Heart left ventricle (tissue), 16 donors: ENCODE measurements around the gene MYO5A. TPM values are rescaled to one million over a fixed set of nuclear protein-coding genes. Genes with fewer than 3 reads are reported as not detected.
A peak's percentile ranks its signal among the peaks of the same experiment; 100 is the strongest.

ENCODE experiments used
- ATAC-seq, 4 donors: fragments of 200-7000 bp; cut with Tn5 transposase; one replicate each; pipeline ENCODE4 v1.9.1; 2020 to 2022; ENCODE audit warnings: moderate library complexity in 4 of 4, mild to moderate bottlenecking in 3 of 4, moderate number of reproducible peaks in 1 of 4
- DNase-seq, 5 donors: peaks; one replicate each; pipeline ENCODE4 v3.0.0-alpha.2; 2020
- H3K27ac ChIP-seq, 12 donors: fragments of 200-600 bp; sonication (generic) in 4 of 12; one replicate each; pipeline versions ENCODE4 v1.5.0 to v1.8.0; 2016 to 2022; ENCODE audit warnings: mild to moderate bottlenecking in 2 of 12
- H3K27me3 ChIP-seq, 9 donors: fragments of 200-600 bp; sonication (generic) in 2 of 9; one replicate each; pipeline versions ENCODE4 v1.5.1 to v1.8.0; 2016 to 2022; ENCODE audit warnings: mild to moderate bottlenecking in 3 of 9
- H3K36me3 ChIP-seq, 9 donors: fragments of 200-600 bp; sonication (generic) in 2 of 9; one replicate each; pipeline versions ENCODE4 v1.5.0 to v1.8.0; 2018 to 2022; ENCODE audit warnings: mild to moderate bottlenecking in 2 of 9
- H3K4me1 ChIP-seq, 12 donors: fragments of 200-600 bp; sonication (generic) in 4 of 12; one replicate each; pipeline versions ENCODE4 v1.5.0 to v1.8.0; 2016 to 2022; ENCODE audit warnings: mild to moderate bottlenecking in 3 of 12
- H3K4me3 ChIP-seq, 12 donors: fragments of 200-600 bp; sonication (generic) in 4 of 12; one replicate each; pipeline versions ENCODE4 v1.5.0 to v1.8.0; 2017 to 2022; ENCODE audit warnings: mild to moderate bottlenecking in 9 of 12, moderate library complexity in 4 of 12
- H3K9me3 ChIP-seq, 12 donors: fragments of 200-600 bp; sonication (generic) in 4 of 12; one replicate each; pipeline versions ENCODE4 v1.5.0 to v1.8.0; 2016 to 2022; ENCODE audit warnings: mild to moderate bottlenecking in 1 of 12
- POLR2A ChIP-seq, 2 donors: fragments of 450-650 bp; IDR thresholded peaks; one replicate each; pipeline ENCODE4 v1.6.1; 2017; ENCODE audit warnings: antibody characterized with exemption in 2 of 2, mild to moderate bottlenecking in 2 of 2, moderate library complexity in 2 of 2
- WGBS, 4 donors: extraction: QIAGEN DNeasy Blood & Tissue Kit in 2 of 4; methylation state at CpG; one replicate each; pipeline versions ENCODE4 v1.1.5 to v1.1.7; 2013 to 2018; 5-methylcytosine and 5-hydroxymethylcytosine counted together
- intact Hi-C, 10 donors: fragments of 100-400 bp; cut with DNase I; formaldehyde crosslinking; loops; one replicate each; pipeline versions ENCODE4 v1.11.1 to v1.14.2; 2022
- polyA plus RNA-seq, 2 donors: library from polyadenylated mRNA; stranded (reverse); fragments of 200-250 nt; gene quantifications; one replicate each; pipeline ENCODE4 v1.2.3, GENCODE V29; 2013
- total RNA-seq, 9 donors: library from RNA; depleted of rRNA in 2 of 9; stranded (reverse); fragments of >200 nt in 2 of 9; fragmentation: NEBNext Ultra II Directional in 3 of 9; extraction: Animal tissue kit (Norgen Biotek cat#: 25700) in 3 of 9; gene quantifications; one replicate each; pipeline versions ENCODE4 v1.1.0 to v1.2.4, GENCODE V29; 2016 to 2023
- TF ChIP-seq, protein P1 (sequence below), 12 donors: fragments of 200-600 bp; sonication (generic) in 4 of 12; IDR thresholded peaks; one replicate each; pipeline versions ENCODE4 v1.5.0 to v1.8.0; 2018 to 2022; ENCODE audit warnings: antibody characterized with exemption in 12 of 12, mild to moderate bottlenecking in 5 of 12
- donor health status: ischemic (EF 13 %, LVEDD 7.1; RV severe dilation, severe dysfunction).
- donor health status: healthy with polysubstance abuse.
- donor health status: DM: no; HTN: yes; CAD: no.
- donor health status: DM: no; HTN: no; CAD: no.
- donor health status: ischemic (EF 25% LVEDD 6.9; RV normal size, moderate dysfunction).
- donor health status: ischemic (EF 25% LVEDD 5.7; RV mildly dilated, moderate dysfunction).
- donor health status: healthy.
- donor health status: DM: yes; HTN: yes; CAD: no.
- donor health status: ischemic (EF 35%, LVEDD 5.7; RV mildly dilated, moderate dysfunction).
- donor health status: nonischemic (EF 11% LVEDD 7.7; RV severe dilation, severe dysfunction).
- donor health status: DM: yes; HTN: yes; CAD: no.
- donor health status: PGD.
- donor health status: ischemic (EF 29% LVEDD 5.4; RV normal size, mild dysfunction).
- donor health status: nonischemic (EF 23%, LVEDD 6.1; RV moderate dilation, normal function).

The MYO5A gene
- total and polyA plus RNA-seq, 11 donors = 3.2 to 29.6 (median 6.9) TPM

DNA sequence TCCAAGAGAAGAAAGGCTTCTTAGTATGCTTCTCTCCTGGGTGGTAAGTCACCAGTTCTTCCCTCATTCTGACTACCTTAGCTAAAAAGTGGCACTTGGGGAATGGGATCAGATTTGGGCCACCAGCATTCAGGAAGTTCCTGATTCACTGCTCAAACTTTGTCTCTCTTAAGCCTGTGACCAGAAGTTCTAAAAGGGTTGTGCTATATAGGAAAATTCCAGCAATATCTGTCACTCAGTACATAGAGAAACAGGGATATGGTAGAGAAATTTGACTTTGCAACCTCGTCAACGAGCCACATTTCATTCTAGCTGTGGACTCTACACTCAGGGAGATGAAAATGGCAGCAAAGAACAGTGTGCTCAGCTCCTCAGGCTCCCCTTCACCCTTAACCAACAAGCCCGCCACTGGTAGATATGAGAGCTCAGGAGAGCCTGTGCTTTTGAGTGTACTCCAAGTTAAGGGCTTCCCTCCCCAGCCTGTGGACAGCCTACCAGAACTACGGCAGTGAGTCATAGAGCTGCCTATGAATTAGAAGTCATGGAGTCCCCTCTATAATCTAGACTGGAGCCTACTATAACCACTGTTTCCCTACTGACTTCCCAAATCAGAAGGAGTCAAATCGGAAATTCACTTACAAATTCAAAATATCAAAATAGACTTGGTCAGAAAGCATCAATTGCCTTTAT, 180.5 kb downstream of the MYO5A start:
- peaks cover 0 to 80% (median 37%) of the 10 kb centered on the region in 9 donors for H3K36me3 ChIP-seq
- no peak for TF ChIP-seq POLR2A (IDR thresholded peaks at IDR 0.05)
- TF ChIP-seq, protein P1, sequence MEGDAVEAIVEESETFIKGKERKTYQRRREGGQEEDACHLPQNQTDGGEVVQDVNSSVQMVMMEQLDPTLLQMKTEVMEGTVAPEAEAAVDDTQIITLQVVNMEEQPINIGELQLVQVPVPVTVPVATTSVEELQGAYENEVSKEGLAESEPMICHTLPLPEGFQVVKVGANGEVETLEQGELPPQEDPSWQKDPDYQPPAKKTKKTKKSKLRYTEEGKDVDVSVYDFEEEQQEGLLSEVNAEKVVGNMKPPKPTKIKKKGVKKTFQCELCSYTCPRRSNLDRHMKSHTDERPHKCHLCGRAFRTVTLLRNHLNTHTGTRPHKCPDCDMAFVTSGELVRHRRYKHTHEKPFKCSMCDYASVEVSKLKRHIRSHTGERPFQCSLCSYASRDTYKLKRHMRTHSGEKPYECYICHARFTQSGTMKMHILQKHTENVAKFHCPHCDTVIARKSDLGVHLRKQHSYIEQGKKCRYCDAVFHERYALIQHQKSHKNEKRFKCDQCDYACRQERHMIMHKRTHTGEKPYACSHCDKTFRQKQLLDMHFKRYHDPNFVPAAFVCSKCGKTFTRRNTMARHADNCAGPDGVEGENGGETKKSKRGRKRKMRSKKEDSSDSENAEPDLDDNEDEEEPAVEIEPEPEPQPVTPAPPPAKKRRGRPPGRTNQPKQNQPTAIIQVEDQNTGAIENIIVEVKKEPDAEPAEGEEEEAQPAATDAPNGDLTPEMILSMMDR (IDR thresholded peaks at IDR 0.05) = no peak
- no peaks in the 10 kb centered on the region for H3K27me3 ChIP-seq
- peak overlapping the region in 6 of 12 donors; percentile 24 to 56 (median 39) for H3K27ac ChIP-seq
- intact Hi-C loops = no loop called here
- H3K4me3 ChIP-seq = no peak overlapping the region
- DNase-seq (peak in 1 of 5 donors; percentile 37), ATAC-seq (peak; percentile 68 to 89 (median 78))
- WGBS, 4 donors = 56 to 70% (median 62%) methylated on average over 5 of the region's 5 CpGs
- H3K9me3 ChIP-seq = no peaks in the 10 kb centered on the region
- H3K4me1 ChIP-seq = peaks cover 0 to 23% (median 2%) of the 10 kb centered on the region in 12 donors

GRCh38 chr15:52344592-52344991, 184.1 kb downstream of the MYO5A start:
- intact Hi-C loops = no loop called here
- peak overlapping the region in 6 of 12 donors; percentile 8 to 67 (median 50) for H3K27ac ChIP-seq
- peak; percentile 63 to 86 (median 84) for ATAC-seq
- no peaks in the 10 kb centered on the region for H3K9me3 ChIP-seq
- no peaks in the 10 kb centered on the region for H3K27me3 ChIP-seq
- H3K4me3 ChIP-seq = no peak overlapping the region
- DNase-seq = peak in 1 of 5 donors; percentile 43
- H3K4me1 ChIP-seq = peaks cover 0 to 23% (median 0%) of the 10 kb centered on the region in 12 donors
- TF ChIP-seq, protein P1 (IDR thresholded peaks at IDR 0.05) = no peak
- no peak for TF ChIP-seq POLR2A (IDR thresholded peaks at IDR 0.05)
- 50 to 69% (median 57%) methylated on average over 1 of the region's 1 CpG for WGBS, 4 donors
- H3K36me3 ChIP-seq = peaks cover 0 to 70% (median 15%) of the 10 kb centered on the region in 9 donors

DNA sequence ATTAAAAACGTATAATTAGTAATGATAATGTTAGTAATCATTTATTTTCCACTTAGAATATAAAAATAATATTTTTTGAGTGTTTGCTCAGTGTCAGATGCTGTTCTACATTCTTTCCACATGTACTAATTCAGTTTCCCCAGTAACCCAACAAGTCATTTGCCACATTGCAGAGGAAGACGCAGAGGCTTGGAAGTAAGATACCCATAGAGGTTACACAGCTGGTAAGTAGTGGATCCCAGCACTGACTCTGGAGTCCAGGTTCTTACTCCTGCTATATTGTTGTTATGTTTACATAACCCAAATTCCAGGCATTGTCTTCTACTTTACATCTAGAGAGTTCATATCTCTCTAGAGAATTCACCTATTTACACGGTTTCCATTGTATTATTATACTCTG, 184.8 kb downstream of the MYO5A start:
- H3K27ac ChIP-seq = peak overlapping the region in 4 of 12 donors; percentile 8 to 67 (median 54)
- H3K27me3 ChIP-seq = no peaks in the 10 kb centered on the region
- no peaks in the 10 kb centered on the region for H3K9me3 ChIP-seq
- TF ChIP-seq POLR2A (IDR thresholded peaks at IDR 0.05) = no peak
- TF ChIP-seq, protein P1 (IDR thresholded peaks at IDR 0.05) = no peak
- H3K4me3 ChIP-seq = no peak overlapping the region
- WGBS, 4 donors = 64 to 72% (median 69%) methylated on average over 3 of the region's 3 CpGs
- peaks cover 0 to 23% (median 0%) of the 10 kb centered on the region in 12 donors for H3K4me1 ChIP-seq
- intact Hi-C loops = no loop called here
- peaks cover 0 to 65% (median 15%) of the 10 kb centered on the region in 9 donors for H3K36me3 ChIP-seq
- DNase-seq = no peak
- ATAC-seq = peak in 1 of 4 donors; percentile 29

DNA sequence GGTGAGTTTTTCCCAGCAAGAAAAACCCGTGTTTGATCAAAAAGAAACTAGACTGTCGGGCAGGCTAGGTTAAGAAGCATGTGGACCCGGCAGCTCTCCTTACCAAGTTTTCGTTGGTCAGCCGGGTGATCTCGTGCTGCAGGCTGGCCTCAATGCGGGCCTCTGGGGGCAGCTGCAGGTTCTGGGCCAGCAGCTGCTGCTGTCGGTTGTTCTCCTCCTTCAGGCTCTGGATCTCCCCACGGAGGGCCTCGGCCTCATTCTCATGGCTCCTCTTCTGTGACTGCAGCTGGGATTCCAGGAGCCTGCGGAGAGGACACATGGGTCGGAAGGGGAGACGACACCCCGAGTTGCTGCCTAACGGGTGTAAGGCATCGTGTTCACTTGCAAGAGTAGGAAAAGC, 188.6 kb downstream of the MYO5A start:
- peaks cover 0 to 59% (median 18%) of the 10 kb centered on the region in 9 donors for H3K36me3 ChIP-seq
- no peak for ATAC-seq

More for the DNA sequence above, 188.6 kb downstream of the MYO5A start:
- TF ChIP-seq, protein P1 (IDR thresholded peaks at IDR 0.05) = no peak
- TF ChIP-seq POLR2A (IDR thresholded peaks at IDR 0.05) = no peak
- Histone ChIP-seq H3K9me3 (no peaks in the 10 kb centered on the region), H3K4me1 (peaks cover 0 to 21% (median 2%) of the 10 kb centered on the region in 12 donors), H3K27me3 (no peaks in the 10 kb centered on the region), H3K27ac (no peak overlapping the region), H3K4me3 (no peak overlapping the region)
- DNase-seq = peak in 1 of 5 donors; percentile 30
- 83 to 90% (median 87%) methylated on average over 14 to 16 of the region's 16 CpGs for WGBS, 4 donors
- intact Hi-C loops = no loop called here
